ENCODE results near the gene ADAMTS6. TPM values are rescaled to one million over a fixed set of nuclear protein-coding genes. Genes with fewer than 3 reads are reported as not detected.

Gene ADAMTS6
- total RNA-seq, 1 donor from 2014 or later, result 7.1 TPM

DNA sequence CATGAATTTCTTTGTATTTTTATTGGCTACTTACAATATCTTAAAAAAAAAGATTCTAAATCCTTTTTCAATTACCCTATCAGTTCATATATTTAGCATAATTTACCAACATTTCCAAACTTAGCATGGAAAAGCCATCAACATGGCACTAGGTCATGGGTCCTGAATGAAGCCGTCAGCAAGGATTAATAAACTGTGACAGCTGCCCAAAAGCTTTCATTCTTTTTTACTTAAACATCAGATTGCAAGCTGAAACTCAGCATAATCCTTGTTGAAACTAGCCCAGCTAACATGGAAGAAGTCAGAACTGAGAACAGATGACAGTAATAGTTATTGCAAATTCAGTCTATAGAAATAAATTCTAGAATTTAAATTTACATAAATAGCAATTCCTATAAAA, 209.8 kb downstream of the ADAMTS6 start:
- DNase-seq (ENCODE audit: low read depth, low spot score), result no peak
- Mint-ChIP-seq H3K27ac (ENCODE audit: unreplicated experiment) (no peak overlapping the region), H3K4me1 (no peaks in the 10 kb centered on the region), H3K4me3 (no peak overlapping the region), H3K36me3 (ENCODE audit: low read depth) (no peaks in the 10 kb centered on the region), H3K27me3 (ENCODE audit: low read depth) (no peaks in the 10 kb centered on the region), H3K9me3 (no peaks in the 10 kb centered on the region)
- TF ChIP-seq, protein P1, sequence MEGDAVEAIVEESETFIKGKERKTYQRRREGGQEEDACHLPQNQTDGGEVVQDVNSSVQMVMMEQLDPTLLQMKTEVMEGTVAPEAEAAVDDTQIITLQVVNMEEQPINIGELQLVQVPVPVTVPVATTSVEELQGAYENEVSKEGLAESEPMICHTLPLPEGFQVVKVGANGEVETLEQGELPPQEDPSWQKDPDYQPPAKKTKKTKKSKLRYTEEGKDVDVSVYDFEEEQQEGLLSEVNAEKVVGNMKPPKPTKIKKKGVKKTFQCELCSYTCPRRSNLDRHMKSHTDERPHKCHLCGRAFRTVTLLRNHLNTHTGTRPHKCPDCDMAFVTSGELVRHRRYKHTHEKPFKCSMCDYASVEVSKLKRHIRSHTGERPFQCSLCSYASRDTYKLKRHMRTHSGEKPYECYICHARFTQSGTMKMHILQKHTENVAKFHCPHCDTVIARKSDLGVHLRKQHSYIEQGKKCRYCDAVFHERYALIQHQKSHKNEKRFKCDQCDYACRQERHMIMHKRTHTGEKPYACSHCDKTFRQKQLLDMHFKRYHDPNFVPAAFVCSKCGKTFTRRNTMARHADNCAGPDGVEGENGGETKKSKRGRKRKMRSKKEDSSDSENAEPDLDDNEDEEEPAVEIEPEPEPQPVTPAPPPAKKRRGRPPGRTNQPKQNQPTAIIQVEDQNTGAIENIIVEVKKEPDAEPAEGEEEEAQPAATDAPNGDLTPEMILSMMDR (conservative IDR thresholded peaks at IDR 0.05), result no peak

DNA sequence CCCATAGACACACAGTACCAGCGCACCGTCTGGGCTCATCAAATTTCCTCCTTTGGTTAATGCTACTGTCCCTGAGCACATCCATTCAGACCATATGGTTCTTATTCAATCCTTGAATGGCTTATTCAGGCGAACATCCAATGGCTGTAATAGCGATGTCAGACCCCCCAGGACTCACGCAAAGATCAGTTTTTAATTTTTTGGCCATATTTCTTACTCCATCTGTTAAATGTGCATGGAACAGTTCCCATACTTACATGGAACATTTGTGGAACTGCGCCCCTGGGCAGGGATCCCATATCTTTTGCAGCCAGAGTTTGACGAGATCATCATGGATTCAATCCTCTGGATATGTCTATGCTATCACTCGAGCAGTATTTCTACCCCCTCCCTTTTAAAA, 213.2 kb downstream of the ADAMTS6 start:
- DNase-seq (ENCODE audit: low read depth, low spot score), result no peak
- H3K27ac Mint-ChIP-seq (ENCODE audit: unreplicated experiment), result no peak overlapping the region
- no peaks in the 10 kb centered on the region for H3K27me3 Mint-ChIP-seq (ENCODE audit: low read depth)
- TF ChIP-seq, protein P1 (conservative IDR thresholded peaks at IDR 0.05), result no peak
- no peak overlapping the region for H3K4me3 Mint-ChIP-seq
- H3K4me1 Mint-ChIP-seq, result no peaks in the 10 kb centered on the region
- no peaks in the 10 kb centered on the region for H3K36me3 Mint-ChIP-seq (ENCODE audit: low read depth)
- no peaks in the 10 kb centered on the region for H3K9me3 Mint-ChIP-seq

DNA sequence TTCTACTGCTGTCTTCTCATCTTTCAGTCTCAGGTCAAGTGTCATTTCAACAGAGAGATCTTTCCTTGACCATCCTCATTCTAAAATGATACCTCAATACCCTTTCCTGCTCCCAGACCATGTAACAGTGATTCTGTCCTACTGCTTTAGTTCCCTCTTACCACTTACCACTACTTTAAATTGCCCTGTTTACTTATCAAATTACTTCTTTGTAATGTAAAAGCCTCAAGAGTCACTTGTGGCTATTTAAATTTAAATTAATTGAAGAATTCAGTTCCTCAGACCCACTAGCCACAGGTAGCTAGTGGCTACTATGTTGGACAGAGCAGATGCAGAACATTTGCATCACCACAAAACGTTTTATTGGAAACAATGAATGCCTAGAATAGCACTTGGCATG, 217.3 kb downstream of the ADAMTS6 start:
- H3K4me3 Mint-ChIP-seq, result no peak overlapping the region

DNA sequence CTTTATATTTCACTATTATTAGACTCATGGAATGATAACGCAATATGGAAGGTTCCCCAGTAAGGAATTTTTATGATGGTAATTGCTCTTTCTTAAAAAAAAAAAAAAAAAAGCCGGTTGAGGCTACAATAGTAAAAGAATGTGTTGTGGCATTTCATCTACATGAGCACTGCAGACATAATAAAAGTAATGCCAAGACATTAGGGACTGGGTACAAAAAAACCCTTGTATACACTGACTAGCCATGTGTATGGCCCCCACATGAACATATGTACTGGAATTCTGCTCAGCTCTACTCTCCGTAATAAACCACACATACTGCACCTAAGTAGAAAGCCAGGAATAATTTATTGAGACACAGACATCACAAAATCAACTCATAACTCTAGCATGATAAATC, 218.4 kb downstream of the ADAMTS6 start:
- no peak for DNase-seq (ENCODE audit: low read depth, low spot score)
- H3K4me3 Mint-ChIP-seq, result no peak overlapping the region
- no peaks in the 10 kb centered on the region for H3K27me3 Mint-ChIP-seq (ENCODE audit: low read depth)
- no peak overlapping the region for H3K27ac Mint-ChIP-seq (ENCODE audit: unreplicated experiment)
- no peaks in the 10 kb centered on the region for H3K9me3 Mint-ChIP-seq
- TF ChIP-seq, protein P1 (conservative IDR thresholded peaks at IDR 0.05), result no peak
- H3K4me1 Mint-ChIP-seq, result peaks cover 15% of the 10 kb centered on the region
- peaks cover 3% of the 10 kb centered on the region for H3K36me3 Mint-ChIP-seq (ENCODE audit: low read depth)

More for the DNA sequence above, 217.3 kb downstream of the ADAMTS6 start:
- TF ChIP-seq, protein P1 (conservative IDR thresholded peaks at IDR 0.05), result no peak
- no peak for DNase-seq (ENCODE audit: low read depth, low spot score)
- no peaks in the 10 kb centered on the region for H3K36me3 Mint-ChIP-seq (ENCODE audit: low read depth)
- peaks cover 15% of the 10 kb centered on the region for H3K4me1 Mint-ChIP-seq
- no peak overlapping the region for H3K27ac Mint-ChIP-seq (ENCODE audit: unreplicated experiment)
- no peaks in the 10 kb centered on the region for H3K27me3 Mint-ChIP-seq (ENCODE audit: low read depth)
- no peaks in the 10 kb centered on the region for H3K9me3 Mint-ChIP-seq

DNA sequence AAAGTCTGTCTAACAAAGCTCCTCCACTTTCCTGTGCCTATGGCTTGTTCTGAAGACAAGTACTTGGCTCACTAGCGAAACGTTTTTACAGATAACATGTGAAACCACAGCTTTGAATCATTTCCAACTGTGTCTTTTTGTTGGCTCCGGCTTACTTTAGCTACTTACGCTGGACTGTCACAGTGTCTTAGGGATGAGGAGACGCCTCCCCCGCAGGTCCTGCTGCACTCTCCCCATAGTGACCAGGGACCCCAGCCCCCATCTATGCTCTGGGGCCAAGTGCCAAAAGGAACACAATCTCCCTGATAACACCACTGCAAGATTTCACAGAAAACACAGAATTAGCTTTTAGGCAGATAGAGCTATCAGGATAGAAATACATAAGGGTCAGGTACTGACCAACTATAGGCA, 219.1 kb downstream of the ADAMTS6 start:
- no peak overlapping the region for H3K27ac Mint-ChIP-seq (ENCODE audit: unreplicated experiment)
- TF ChIP-seq, protein P1 (conservative IDR thresholded peaks at IDR 0.05), result no peak

DNA sequence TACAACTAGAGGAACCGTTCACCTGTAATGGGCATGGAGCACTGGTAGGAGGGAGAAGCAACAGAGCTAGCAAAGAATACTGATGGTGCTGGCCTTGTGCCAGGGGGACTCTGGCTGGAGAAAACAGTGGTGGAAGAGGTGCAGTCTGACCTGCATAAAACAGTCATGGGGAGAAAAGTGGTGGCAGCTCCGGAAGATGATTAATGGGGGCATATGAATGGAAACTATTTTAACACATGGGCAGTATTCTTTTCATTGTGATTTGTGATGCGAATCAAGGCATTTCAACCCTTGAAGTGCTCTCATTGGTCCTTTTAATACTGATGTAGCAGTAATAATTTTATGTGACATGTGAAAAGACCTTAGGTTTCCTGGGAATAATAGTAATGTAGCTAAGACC, 219.6 kb downstream of the ADAMTS6 start:
- DNase-seq (ENCODE audit: low read depth, low spot score), result no peak
- Mint-ChIP-seq H3K9me3 (no peaks in the 10 kb centered on the region), H3K27ac (ENCODE audit: unreplicated experiment) (no peak overlapping the region), H3K36me3 (ENCODE audit: low read depth) (peaks cover 6% of the 10 kb centered on the region), H3K4me1 (peaks cover 15% of the 10 kb centered on the region), H3K27me3 (ENCODE audit: low read depth) (no peaks in the 10 kb centered on the region), H3K4me3 (no peak overlapping the region)
- TF ChIP-seq, protein P1 (conservative IDR thresholded peaks at IDR 0.05), result no peak

More for the DNA sequence above, 219.1 kb downstream of the ADAMTS6 start:
- Mint-ChIP-seq H3K27me3 (ENCODE audit: low read depth) (no peaks in the 10 kb centered on the region), H3K9me3 (no peaks in the 10 kb centered on the region), H3K4me3 (no peak overlapping the region), H3K36me3 (ENCODE audit: low read depth) (peaks cover 6% of the 10 kb centered on the region), H3K4me1 (peaks cover 15% of the 10 kb centered on the region)
- no peak for DNase-seq (ENCODE audit: low read depth, low spot score)

Measured in neural crest cell (in vitro differentiated cells).